HG03095 (cell line): Measurements from ENCODE around the gene ZNF683.
"Not testable (repeated sequence)": the region's sequence is repeated elsewhere in the genome, so short reads cannot be mapped to it uniquely, and the experiment has no call there.

Experiments
- ATAC-seq: cut with Tn5 transposase; IDR thresholded peaks from one replicate; pipeline ENCODE4 v1.9.1; 2021; ENCODE audit warnings: moderate library complexity; ENCODE audit not compliant: unreplicated experiment

ZNF683 gene

DNA sequence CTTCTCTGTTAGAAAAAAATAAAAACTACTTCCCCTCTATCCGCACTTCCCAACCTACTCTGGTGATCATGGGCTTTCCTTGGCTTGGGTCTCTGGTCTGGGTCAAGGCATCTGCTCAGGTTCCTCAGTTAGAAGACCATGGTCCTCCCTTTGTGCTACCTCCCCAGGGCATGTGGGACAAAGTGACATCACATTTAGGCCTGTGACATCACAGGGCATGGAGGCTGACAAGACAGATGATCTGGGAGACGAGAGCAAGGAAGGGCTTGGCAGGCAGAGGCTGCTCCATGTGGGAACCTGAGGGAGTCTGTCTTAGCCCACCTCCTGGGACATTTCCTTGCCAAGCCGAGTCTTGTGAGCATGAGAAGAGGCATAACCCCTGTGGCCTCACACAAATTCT, at the start of gene ZNF683:
TSS of gene ZNF683 (minus strand) at position 140 of the 400 bp plus-strand sequence. CDS start 4,179 bp downstream, outside the sequence.
- not testable (repeated sequence) for ATAC-seq

GRCh38 chr1:26419494-26419893, 46.9 kb upstream of the ZNF683 start:
- no peak for ATAC-seq

DNA sequence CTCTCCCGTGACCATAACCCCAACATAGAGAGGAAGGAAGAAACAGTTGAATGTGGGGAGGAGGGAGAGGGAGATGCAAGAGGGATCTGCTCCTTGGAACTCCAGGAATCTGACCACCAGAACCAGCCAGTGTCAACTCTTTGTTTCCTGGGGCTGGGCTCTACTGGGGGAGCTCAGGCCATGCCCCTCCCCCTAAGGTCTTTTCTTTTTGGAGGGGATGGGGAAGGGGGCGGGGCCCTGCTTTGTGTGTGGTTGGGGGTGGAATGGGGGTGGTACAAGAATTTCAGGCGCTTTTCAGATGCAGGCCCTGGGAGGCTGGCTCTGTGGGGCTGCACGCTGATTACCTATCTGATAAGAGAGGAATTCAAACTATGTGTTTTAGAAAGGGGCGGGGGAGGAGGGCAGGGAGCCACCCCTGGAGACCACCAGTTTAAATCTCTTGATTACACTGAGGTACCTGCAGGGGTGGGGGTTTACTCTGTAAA, 46.4 kb upstream of the ZNF683 start:
- no peak for ATAC-seq

- ATAC-seq: no peak
These were observed 44.7 kb upstream of the ZNF683 start for GRCh38 chr1:26417111-26417759.

DNA sequence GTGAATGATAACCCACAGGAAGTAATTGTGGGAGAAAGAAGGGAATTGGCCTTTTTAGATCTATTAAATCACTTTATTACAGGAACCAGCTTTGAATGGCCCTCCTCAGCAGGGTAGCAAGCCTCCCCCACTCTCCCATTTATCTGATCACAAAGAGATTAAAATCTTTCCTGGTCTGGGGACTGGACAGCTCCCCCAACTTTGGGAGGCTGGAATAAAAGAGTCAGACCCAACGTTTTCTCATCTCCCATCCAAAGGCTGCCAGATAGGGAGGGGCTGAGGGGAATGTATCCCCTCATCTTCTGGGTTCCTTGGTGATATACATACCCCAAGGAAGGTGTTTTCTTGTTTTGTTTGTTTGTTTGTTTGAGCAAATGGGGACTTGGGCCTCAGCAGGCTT, 40.5 kb upstream of the ZNF683 start:
- no peak for ATAC-seq

DNA sequence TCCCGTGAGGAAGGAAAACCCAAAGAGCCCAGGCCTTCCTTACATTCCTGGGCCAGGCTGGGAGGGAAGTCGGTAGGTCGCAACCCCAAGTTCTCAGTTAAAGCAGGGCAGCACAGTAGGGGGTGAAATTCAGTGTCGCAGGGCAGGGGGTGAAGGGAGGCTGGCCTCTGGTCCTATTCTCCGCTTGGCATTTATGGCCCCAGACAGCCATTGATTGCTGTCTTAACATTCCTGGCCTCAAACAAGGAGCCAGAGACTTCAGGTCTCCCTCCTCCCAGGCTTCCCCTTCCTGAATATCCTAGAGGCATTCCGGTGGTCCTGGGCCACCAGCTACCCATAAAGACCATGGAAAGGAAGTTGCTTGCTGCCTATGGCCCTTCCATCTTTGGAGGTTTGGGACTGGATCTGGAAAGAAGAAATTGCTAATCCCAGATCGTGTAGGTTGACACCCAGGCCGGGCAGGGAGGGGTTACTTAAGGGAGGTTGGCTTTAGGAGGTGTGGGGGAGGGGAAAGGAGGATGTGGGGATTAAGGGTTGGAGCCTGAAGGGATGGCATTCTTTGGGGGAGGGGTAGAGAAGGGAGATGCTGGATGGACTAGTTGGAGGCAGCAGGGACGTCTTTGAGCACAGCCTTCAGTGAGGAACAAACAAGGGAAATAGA, 39.8 kb upstream of the ZNF683 start:
- ATAC-seq: no peak

DNA sequence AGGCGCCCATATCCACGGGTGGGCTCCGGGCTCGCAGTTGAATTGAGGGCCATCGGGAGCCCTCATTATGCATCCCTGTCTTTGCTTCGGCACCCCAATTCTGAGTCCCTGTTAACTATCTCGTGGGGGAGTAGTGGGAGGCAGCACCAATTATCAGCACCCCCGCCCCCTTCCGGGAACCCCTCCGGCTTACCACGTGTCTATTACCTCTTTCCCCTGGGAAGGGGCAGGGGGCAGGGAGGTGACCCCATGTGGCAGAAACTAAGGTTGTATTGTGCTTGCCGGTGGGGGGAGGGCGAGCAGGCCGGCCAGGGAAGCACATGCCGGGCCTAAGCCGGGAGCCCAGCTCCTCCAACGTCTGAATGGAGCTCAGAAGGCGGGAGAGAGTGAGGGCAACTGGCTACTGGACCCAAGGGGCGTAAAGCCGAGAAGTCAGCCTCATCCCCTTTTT, 39.1 kb upstream of the ZNF683 start:
- no peak for ATAC-seq

- no peak for ATAC-seq
These were observed 38.4 kb upstream of the ZNF683 start, which contains the start of gene LIN28A for GRCh38 chr1:26410706-26411623. Gene LIN28A (plus strand): TSS chr1:26410817. CDS start chr1:26410892, 75 bp downstream.

GRCh38 chr1:26409191-26409807, 36.7 kb upstream of the ZNF683 start:
- ATAC-seq: no peak

DNA sequence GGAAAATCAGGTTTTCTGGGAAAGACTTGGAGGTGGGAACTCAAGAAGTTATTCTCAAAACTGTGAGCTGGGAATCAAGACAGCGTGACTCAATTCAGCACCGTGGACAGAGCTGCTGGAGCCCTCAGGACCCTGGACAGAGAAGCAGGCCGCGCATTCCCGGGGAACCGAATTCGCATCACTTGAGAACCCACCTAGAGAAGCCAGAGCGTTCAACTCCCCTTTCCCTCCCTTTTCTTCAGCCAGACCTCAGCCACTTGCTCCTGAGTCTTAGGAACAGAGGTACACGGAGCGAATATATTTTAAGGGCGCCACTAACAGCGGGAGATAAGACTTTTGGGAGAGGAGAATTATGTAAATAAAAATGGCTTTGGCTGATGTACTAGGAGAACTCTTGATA, 36.1 kb upstream of the ZNF683 start:
- no peak for ATAC-seq

DNA sequence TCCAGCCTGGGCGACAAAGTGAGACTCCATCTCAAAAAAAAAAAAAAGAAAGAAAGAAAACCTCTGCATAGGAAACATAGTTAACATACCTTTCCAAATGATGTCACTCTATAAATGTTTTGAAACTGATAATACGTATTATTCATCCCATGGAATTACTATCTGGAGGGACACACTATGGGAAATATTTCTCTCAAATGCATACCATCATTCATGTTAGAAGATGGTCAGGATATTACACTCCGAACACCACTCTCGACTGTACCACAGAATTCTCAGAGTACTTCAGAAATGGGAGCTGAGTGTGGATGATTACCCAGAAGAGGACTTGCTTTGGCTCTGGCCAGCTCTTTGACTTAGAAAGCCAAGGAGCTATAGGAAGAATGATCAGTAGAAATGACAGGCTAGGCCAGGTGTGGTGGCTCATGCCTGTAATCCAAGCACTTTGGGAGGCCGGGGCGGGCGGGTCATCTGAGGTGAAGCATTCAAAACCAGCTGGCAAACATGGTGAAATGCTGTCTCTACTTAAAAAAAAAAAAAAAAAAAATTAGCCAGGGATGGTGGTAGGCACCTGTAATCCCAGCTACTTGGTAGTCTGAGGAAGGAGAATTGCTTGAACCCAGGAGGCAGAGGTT, 32.8 kb upstream of the ZNF683 start:
- ATAC-seq: no peak

DNA sequence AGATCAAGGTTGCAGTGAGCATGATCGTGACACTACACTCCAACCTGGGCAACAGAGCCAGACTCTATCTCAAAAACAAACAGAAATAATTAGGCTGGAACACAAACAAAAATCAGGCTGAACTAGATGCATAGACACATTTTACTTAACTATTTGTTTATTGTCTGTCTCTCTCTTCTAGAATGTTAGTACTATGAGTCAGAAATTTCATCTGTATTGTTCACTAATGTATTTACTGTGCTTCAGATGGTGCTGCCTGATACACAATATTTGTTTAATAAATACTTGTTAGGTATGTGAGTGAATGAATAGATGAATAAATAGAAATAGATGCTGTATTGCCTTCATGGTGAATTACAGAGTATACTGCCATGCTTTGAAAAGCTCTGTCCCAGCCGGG, 32.1 kb upstream of the ZNF683 start:
- no peak for ATAC-seq

- ATAC-seq: no peak
These were observed 31.1 kb upstream of the ZNF683 start for GRCh38 chr1:26403656-26404055.

DNA sequence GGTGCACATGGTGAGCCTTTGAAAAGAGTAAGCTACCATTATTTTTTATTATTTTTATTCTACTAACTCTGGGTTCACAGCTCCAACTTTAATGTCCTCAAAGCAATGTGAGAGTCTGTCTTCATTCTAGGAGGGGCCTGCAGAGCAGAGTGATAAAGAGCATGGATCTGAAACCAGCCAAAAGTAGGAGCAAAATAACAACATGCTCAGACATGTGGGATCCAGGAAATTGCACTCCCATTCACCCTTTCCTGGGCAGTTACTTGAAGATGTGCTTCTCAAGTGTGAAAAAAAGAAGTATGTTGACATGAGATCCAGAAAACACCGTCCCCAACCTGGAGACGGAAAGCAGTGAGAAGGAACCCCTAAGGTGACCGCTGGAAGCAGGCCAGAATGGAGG, 29.3 kb upstream of the ZNF683 start:
- ATAC-seq: no peak

GRCh38 chr1:26399034-26399433, 26.5 kb upstream of the ZNF683 start:
- no peak for ATAC-seq

DNA sequence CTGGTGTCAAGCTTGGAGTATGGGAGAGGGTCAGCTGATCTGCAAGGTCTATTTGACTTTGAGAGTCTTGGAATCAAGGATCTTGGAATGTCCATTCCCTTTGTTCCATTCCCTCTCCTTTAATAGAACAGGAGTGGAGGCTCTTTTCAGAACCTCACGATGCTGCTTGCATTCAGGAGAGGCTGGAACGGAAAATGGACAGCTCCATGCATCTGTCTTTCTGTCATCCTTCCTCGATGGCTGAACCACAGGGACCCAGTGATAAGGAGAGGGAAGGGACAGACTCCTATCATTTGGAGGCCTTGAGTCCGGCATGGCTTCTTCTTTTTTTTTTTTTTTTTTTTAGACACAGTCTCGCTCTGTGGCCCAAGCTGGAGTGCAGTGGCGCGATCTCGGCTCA, 23.2 kb upstream of the ZNF683 start:
- ATAC-seq: no peak

DNA sequence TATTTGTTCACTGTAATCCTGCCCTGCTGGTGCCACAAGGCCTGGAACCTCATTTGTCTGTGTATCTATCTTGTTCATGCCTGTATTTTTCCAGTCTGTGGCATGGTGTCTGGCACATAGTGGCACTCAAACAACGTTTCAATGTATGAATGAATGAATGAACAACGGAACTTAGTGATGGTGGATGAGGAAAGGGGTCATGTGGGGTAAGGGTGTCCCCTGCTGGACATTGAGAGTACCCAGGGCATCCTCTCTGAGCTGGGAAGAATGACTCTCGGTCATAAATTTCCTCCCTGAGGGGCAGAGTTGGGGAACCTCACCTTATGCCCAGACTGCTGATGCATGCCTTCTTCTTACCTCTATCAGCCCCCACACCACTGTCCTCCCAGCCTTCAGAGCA, 18.9 kb upstream of the ZNF683 start:
- ATAC-seq: no peak

GRCh38 chr1:26389604-26390247, 17.2 kb upstream of the ZNF683 start:
- no peak for ATAC-seq

DNA sequence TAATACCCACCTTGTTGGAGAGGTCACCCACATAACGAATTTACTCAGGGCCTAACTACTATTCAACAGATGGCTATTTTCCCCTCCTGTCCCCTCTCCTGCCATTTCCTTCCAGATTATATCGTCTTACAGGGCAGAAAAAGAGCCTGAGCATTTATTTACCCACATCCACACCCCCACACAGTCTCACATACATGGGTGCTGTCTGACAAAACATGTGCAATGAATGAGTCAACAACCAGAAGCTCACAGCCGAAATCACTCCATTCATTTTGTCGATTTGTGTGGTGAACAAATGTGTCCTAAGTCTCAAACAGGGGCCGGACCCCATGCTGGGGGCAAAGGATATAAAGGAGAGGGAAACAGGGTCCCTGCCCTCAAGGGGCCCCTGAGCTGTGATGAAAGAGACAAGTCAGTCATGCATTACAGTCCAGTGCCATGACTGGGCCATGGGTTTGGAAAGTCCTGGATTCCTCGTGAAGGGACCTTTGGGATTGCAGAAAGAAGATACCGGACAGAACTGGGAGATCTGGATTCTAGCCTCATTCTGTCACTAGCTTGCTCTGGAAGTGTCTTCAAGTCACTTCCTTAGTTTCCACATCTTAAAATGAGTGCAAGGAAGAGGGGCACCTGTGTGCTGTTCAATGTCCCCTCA, 16.4 kb upstream of the ZNF683 start:
- ATAC-seq: no peak
